HEK293 (cell line): ENCODE measurements around the gene ZNF19.
"Not testable (repeated sequence)": the region's sequence is repeated elsewhere in the genome, so short reads cannot be mapped to it uniquely, and the experiment has no call there.

Experiments used
- CTCF ChIA-PET: fragments of 350-600 bp; formaldehyde crosslinking; extraction: SDS; loops from one replicate; lab custom pipeline; 2021; ENCODE audit warnings: antibody characterized with exemption; lab: Yijun Ruan, JAX
- POLR2A ChIA-PET: fragments of 300-600 bp; formaldehyde crosslinking; extraction: SDS; loops from one replicate; lab custom pipeline; 2020; ENCODE audit warnings: antibody characterized with exemption, inconsistent platforms; lab: Yijun Ruan, JAX
- H3K27ac ChIP-seq: fragments of 200-500 bp; sonication (Bioruptor generic); 2 replicates; pipeline ENCODE4 v1.5.1; 2014; ENCODE audit warnings: low read depth, low read length, control low read depth, inconsistent platforms; ENCODE audit errors: extremely low read depth
- H3K36me3 ChIP-seq, 2 experiments: fragments of 200-500 bp in 1 of 2; sonication (Bioruptor generic) in 1 of 2; 1 replicate in 1 of 2; 2 replicates in 1 of 2; pipeline ENCODE4 v1.5.1; 2014 to 2017; ENCODE audit warnings: inconsistent platforms in 2 of 2, low read length in 2 of 2; ENCODE audit not compliant: control insufficient read depth in 2 of 2, insufficient read depth in 1 of 2
- H3K4me1 ChIP-seq: fragments of 200-500 bp; sonication (Bioruptor generic); 2 replicates; pipeline ENCODE4 v1.5.1; 2014; ENCODE audit warnings: mild to moderate bottlenecking, low read length, inconsistent platforms; ENCODE audit not compliant: control insufficient read depth, insufficient read depth
- H3K4me3 ChIP-seq: 2 replicates; pipeline ENCODE4 v1.5.1; 2011; ENCODE audit warnings: low read depth, mild to moderate bottlenecking, control low read depth, low read length, moderate library complexity
- H3K9me3 ChIP-seq: fragments of 200-500 bp; sonication (Bioruptor generic); 2 replicates; pipeline ENCODE4 v1.5.1; 2014; ENCODE audit warnings: low read depth, low read length, inconsistent platforms; ENCODE audit not compliant: control insufficient read depth, insufficient read depth
- AEBP2 ChIP-seq: fragments of 450-650 bp; formaldehyde crosslinking; IDR thresholded peaks from 2 replicates; pipeline ENCODE4 v1.5.1; 2016; ENCODE audit warnings: missing biosample characterization, missing genetic modification characterization, borderline replicate concordance
- PBX3 ChIP-seq: sonication (generic); formaldehyde crosslinking; IDR thresholded peaks from 2 replicates; pipeline ENCODE4 v1.8.1; 2022; ENCODE audit warnings: mild to moderate bottlenecking, moderate library complexity, missing genetic modification reagents
- SCRT1 ChIP-seq: fragments of 450-650 bp; formaldehyde crosslinking; IDR thresholded peaks from 2 replicates; pipeline ENCODE4 v1.5.1; 2016; ENCODE audit warnings: missing biosample characterization, missing genetic modification characterization, borderline replicate concordance
- TRIM28 ChIP-seq: IDR thresholded peaks from 2 replicates; pipeline ENCODE4 v1.6.1; 2011; ENCODE audit warnings: low read length, control low read depth, borderline replicate concordance
- YY1 ChIP-seq: fragments of 450-650 bp; formaldehyde crosslinking; IDR thresholded peaks from 2 replicates; pipeline ENCODE4 v1.5.1; 2018; ENCODE audit warnings: missing biosample characterization, missing genetic modification characterization
- YY2 ChIP-seq: fragments of 450-650 bp; formaldehyde crosslinking; IDR thresholded peaks from 2 replicates; pipeline ENCODE4 v1.5.1; 2016; ENCODE audit warnings: missing biosample characterization, missing genetic modification characterization
- ZBTB44 ChIP-seq: fragments of 450-650 bp; IDR thresholded peaks from 2 replicates; pipeline ENCODE4 v1.5.1; 2018; ENCODE audit warnings: missing biosample characterization, mild to moderate bottlenecking, missing genetic modification characterization
- ZIC2 ChIP-seq: fragments of 450-650 bp; formaldehyde crosslinking; IDR thresholded peaks from 2 replicates; pipeline ENCODE4 v1.5.1; 2016; ENCODE audit warnings: missing biosample characterization, missing genetic modification characterization
- ZNF175 ChIP-seq: fragments of 450-650 bp; formaldehyde crosslinking; IDR thresholded peaks from 2 replicates; pipeline ENCODE4 v1.5.1; 2016; ENCODE audit warnings: missing biosample characterization, missing genetic modification characterization
- ZNF19 ChIP-seq: fragments of 450-650 bp; formaldehyde crosslinking; IDR thresholded peaks from 2 replicates; pipeline ENCODE4; 2016; ENCODE audit warnings: missing biosample characterization, missing genetic modification characterization, low read depth
- ZNF202 ChIP-seq: fragments of 450-650 bp; formaldehyde crosslinking; IDR thresholded peaks from 2 replicates; pipeline ENCODE4 v1.5.1; 2016; ENCODE audit warnings: missing biosample characterization, missing genetic modification characterization, borderline replicate concordance
- ZNF324 ChIP-seq: fragments of 450-650 bp; formaldehyde crosslinking; IDR thresholded peaks from 2 replicates; pipeline ENCODE4 v1.5.1; 2016; ENCODE audit warnings: missing biosample characterization, missing genetic modification characterization
- ZNF354C ChIP-seq: fragments of 450-650 bp; formaldehyde crosslinking; IDR thresholded peaks from 2 replicates; pipeline ENCODE4 v1.5.1; 2016; ENCODE audit warnings: missing biosample characterization, missing genetic modification characterization, low read depth, borderline replicate concordance
- ZNF366 ChIP-seq: fragments of 450-650 bp; formaldehyde crosslinking; conservative IDR thresholded peaks from 2 replicates; pipeline ENCODE4 v1.5.1; 2016; ENCODE audit warnings: missing biosample characterization, missing genetic modification characterization
- ZNF549 ChIP-seq: fragments of 450-650 bp; IDR thresholded peaks from 2 replicates; pipeline ENCODE4 v1.5.1; 2018; ENCODE audit warnings: missing biosample characterization, missing genetic modification characterization, mild to moderate bottlenecking, inconsistent platforms, moderate library complexity
- ZNF596 ChIP-seq: fragments of 450-650 bp; IDR thresholded peaks from 2 replicates; pipeline ENCODE4 v1.5.0; 2018; ENCODE audit warnings: missing biosample characterization, mild to moderate bottlenecking, missing genetic modification characterization, moderate library complexity
- TF ChIP-seq, protein P1 (sequence below): fragments of 450-650 bp; formaldehyde crosslinking; IDR thresholded peaks from 2 replicates; pipeline ENCODE4 v1.5.1; 2016; ENCODE audit warnings: missing biosample characterization, missing genetic modification characterization
- TF ChIP-seq, protein P2 (sequence below): fragments of 450-650 bp; formaldehyde crosslinking; IDR thresholded peaks from 2 replicates; pipeline ENCODE4 v1.5.1; 2017; ENCODE audit warnings: missing biosample characterization, missing genetic modification characterization

ZNF19 gene

GRCh38 chr16:71507061-71507460, 17.9 kb upstream of the ZNF19 start (continued):
- TF ChIP-seq, protein P1, sequence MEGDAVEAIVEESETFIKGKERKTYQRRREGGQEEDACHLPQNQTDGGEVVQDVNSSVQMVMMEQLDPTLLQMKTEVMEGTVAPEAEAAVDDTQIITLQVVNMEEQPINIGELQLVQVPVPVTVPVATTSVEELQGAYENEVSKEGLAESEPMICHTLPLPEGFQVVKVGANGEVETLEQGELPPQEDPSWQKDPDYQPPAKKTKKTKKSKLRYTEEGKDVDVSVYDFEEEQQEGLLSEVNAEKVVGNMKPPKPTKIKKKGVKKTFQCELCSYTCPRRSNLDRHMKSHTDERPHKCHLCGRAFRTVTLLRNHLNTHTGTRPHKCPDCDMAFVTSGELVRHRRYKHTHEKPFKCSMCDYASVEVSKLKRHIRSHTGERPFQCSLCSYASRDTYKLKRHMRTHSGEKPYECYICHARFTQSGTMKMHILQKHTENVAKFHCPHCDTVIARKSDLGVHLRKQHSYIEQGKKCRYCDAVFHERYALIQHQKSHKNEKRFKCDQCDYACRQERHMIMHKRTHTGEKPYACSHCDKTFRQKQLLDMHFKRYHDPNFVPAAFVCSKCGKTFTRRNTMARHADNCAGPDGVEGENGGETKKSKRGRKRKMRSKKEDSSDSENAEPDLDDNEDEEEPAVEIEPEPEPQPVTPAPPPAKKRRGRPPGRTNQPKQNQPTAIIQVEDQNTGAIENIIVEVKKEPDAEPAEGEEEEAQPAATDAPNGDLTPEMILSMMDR (tag by site-specific recombination): no peak

DNA sequence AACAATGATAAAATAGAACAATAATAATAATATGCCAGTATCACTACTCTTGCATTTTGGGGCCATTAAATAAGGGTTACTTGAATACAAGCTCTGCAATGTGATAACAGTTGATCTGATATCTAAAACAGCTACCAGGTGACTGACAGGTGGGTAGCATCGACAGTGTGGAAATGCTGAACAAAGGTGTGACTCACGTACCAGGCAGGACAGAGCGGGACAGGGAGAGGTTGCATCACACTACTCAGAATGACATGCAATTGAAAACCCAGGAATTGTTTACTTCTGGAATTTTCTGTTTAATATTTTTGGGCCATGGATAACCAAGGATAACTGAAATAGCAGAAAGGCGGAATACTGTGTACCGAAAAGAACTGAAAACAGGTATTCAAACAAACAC, 15.8 kb upstream of the ZNF19 start:
- POLR2A ChIA-PET: no interaction called here
- no peak overlapping the region for H3K27ac ChIP-seq

DNA sequence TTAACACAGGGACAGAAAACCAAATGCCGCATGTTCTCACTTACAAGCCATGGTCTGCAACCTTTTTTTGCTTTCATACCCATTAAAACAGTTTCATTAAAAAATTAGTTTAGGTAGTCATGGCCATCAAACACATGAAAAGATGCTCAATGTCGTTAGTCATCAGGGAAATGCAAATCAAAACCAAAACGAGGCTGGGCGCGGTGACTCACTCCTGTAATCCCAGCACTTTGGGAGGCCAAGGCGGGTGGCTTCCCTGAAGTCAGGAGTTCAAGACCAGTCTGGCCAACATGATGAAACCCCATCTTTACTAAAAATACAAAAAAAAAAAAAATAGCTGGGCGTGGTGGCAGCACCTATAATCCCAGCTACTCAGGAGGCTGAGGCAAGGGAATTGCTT, 14.9 kb upstream of the ZNF19 start:
- H3K36me3 ChIP-seq, H3K4me1 ChIP-seq, H3K9me3 ChIP-seq, H3K27ac ChIP-seq, H3K4me3 ChIP-seq, POLR2A ChIA-PET: not testable (repeated sequence)
- CTCF ChIA-PET: interaction anchor here (1.0 kb wide), 1 partner anchor 32 kb away, joined by 4 read pairs; no protein-coding TSS in a partner anchor

More for the DNA sequence above, 15.8 kb upstream of the ZNF19 start:
- TF ChIP-seq ZNF596 (tag by site-specific recombination): no peak
- TF ChIP-seq ZNF366 (tag by site-specific recombination): no peak
- TF ChIP-seq ZNF175 (tag by site-specific recombination): no peak
- no peak for TF ChIP-seq ZBTB44 (tag by site-specific recombination)
- no peak for TF ChIP-seq YY2 (tag by site-specific recombination)
- no peak for TF ChIP-seq PBX3 (CRISPR knock-in tag)
- TF ChIP-seq AEBP2 (tag by site-specific recombination): no peak
- TF ChIP-seq, protein P2, sequence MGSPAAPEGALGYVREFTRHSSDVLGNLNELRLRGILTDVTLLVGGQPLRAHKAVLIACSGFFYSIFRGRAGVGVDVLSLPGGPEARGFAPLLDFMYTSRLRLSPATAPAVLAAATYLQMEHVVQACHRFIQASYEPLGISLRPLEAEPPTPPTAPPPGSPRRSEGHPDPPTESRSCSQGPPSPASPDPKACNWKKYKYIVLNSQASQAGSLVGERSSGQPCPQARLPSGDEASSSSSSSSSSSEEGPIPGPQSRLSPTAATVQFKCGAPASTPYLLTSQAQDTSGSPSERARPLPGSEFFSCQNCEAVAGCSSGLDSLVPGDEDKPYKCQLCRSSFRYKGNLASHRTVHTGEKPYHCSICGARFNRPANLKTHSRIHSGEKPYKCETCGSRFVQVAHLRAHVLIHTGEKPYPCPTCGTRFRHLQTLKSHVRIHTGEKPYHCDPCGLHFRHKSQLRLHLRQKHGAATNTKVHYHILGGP (tag by site-specific recombination): no peak
- no peak for TF ChIP-seq ZNF202 (tag by site-specific recombination)
- no peak for TF ChIP-seq ZNF549 (tag by site-specific recombination)
- no peak for TF ChIP-seq ZNF19 (tag by site-specific recombination)
- TF ChIP-seq TRIM28: no peak
- no peak for TF ChIP-seq ZIC2
- TF ChIP-seq YY1 (tag by site-specific recombination): no peak
- no peak for TF ChIP-seq ZNF324 (tag by site-specific recombination)
- TF ChIP-seq ZNF354C (tag by site-specific recombination): no peak
- TF ChIP-seq SCRT1: no peak
- CTCF ChIA-PET: interaction anchor here (1.8 kb wide), 1 partner anchor 22 kb away, joined by 4 read pairs; the partner anchor contains the start of gene CHST4
- no peaks in the 10 kb centered on the region for H3K36me3 ChIP-seq
- H3K4me3 ChIP-seq: no peak overlapping the region
- H3K9me3 ChIP-seq: no peaks in the 10 kb centered on the region
- H3K4me1 ChIP-seq: no peaks in the 10 kb centered on the region
